GM23338 (cell line): ENCODE measurements around the gene TP73. TPM values are rescaled to one million over a fixed set of nuclear protein-coding genes. Genes with fewer than 3 reads are reported as not detected.

Experiments
- ATAC-seq: fragments of 200-7000 bp; cut with Tn5 transposase; 3 replicates; pipeline ENCODE4 v1.9.1; 2020
- DNase-seq: peaks from one replicate; pipeline ENCODE4 v3.0.0-alpha.2; 2015; ENCODE audit warnings: low spot score
- H2AFZ ChIP-seq: fragments of 200-600 bp; sonication (generic); 2 replicates; pipeline ENCODE4 v1.8.0; 2016; ENCODE audit warnings: antibody characterized with exemption, mild to moderate bottlenecking, moderate library complexity
- H3F3A ChIP-seq: fragments of 200-600 bp; sonication (generic); replicated peaks from 2 replicates; pipeline ENCODE4 v1.8.0; 2017; ENCODE audit warnings: antibody characterized with exemption, mixed run types, low read depth
- H3K27ac ChIP-seq: fragments of 200-600 bp; sonication (generic); 2 replicates; pipeline ENCODE4 v1.6.1; 2016; ENCODE audit warnings: low read depth
- H3K27me3 ChIP-seq: fragments of 200-600 bp; sonication (generic); 2 replicates; pipeline ENCODE4 v1.8.0; 2016; ENCODE audit warnings: mild to moderate bottlenecking, mixed run types, moderate library complexity; ENCODE audit not compliant: insufficient read depth
- H3K36me3 ChIP-seq: fragments of 200-600 bp; sonication (generic); 2 replicates; pipeline ENCODE4 v1.8.0; 2016; ENCODE audit warnings: mild to moderate bottlenecking; ENCODE audit not compliant: insufficient read depth
- H3K4me1 ChIP-seq: fragments of 200-600 bp; sonication (generic); 2 replicates; pipeline ENCODE4 v1.8.0; 2016; ENCODE audit warnings: mild to moderate bottlenecking, moderate library complexity; ENCODE audit not compliant: insufficient read depth
- H3K4me2 ChIP-seq: fragments of 200-600 bp; sonication (generic); 2 replicates; pipeline ENCODE4 v1.7.1; 2017; ENCODE audit warnings: mixed run types
- H3K4me3 ChIP-seq: fragments of 200-600 bp; sonication (generic); 2 replicates; pipeline ENCODE4 v1.6.1; 2016; ENCODE audit warnings: mixed run types
- H3K79me2 ChIP-seq: fragments of 200-600 bp; sonication (generic); replicated peaks from 2 replicates; pipeline ENCODE4 v1.8.0; 2017; ENCODE audit warnings: mild to moderate bottlenecking; ENCODE audit not compliant: insufficient read depth
- H3K9me2 ChIP-seq: fragments of 200-600 bp; sonication (generic); 2 replicates; pipeline ENCODE4 v1.8.0; 2017; ENCODE audit not compliant: insufficient read depth
- H4K20me1 ChIP-seq: fragments of 200-600 bp; sonication (generic); replicated peaks from 2 replicates; pipeline ENCODE4 v1.8.0; 2017; ENCODE audit warnings: mild to moderate bottlenecking; ENCODE audit not compliant: insufficient read depth
- H3K27ac Mint-ChIP-seq: 2 replicates; pipeline ENCODE4 v1.8.0; 2020; ENCODE audit warnings: inconsistent platforms, mild to moderate bottlenecking, moderate library complexity, mixed read lengths
- H3K27me3 Mint-ChIP-seq: 3 replicates; pipeline ENCODE4 v1.8.0; 2022; ENCODE audit warnings: low read depth, mild to moderate bottlenecking, moderate library complexity, mixed read lengths, inconsistent platforms; ENCODE audit not compliant: insufficient read depth, poor library complexity
- H3K36me3 Mint-ChIP-seq: 3 replicates; pipeline ENCODE4 v1.8.0; 2021; ENCODE audit warnings: low read depth, mild to moderate bottlenecking, inconsistent platforms, moderate library complexity, mixed read lengths
- H3K4me1 Mint-ChIP-seq: 3 replicates; pipeline ENCODE4 v1.8.0; 2020; ENCODE audit warnings: mild to moderate bottlenecking, inconsistent platforms, mixed read lengths
- H3K4me3 Mint-ChIP-seq: 3 replicates; pipeline ENCODE4 v1.8.0; 2021; ENCODE audit warnings: moderate library complexity, mild to moderate bottlenecking, inconsistent platforms, mixed read lengths
- H3K9me3 Mint-ChIP-seq: 3 replicates; pipeline ENCODE4 v1.8.0; 2020; ENCODE audit warnings: moderate library complexity, mild to moderate bottlenecking, inconsistent platforms, mixed read lengths
- CREB1 ChIP-seq: fragments of 250-450 bp; sonication (Bioruptor Pico); IDR thresholded peaks from 2 replicates; pipeline ENCODE4 v1.5.0; 2020; ENCODE audit warnings: low read depth, mild to moderate bottlenecking, moderate library complexity
- EZH2 ChIP-seq: fragments of 200-600 bp; sonication (generic); IDR thresholded peaks from one replicate; pipeline ENCODE4 v1.8.0; 2017; ENCODE audit warnings: antibody characterized with exemption, mild to moderate bottlenecking, low read depth; ENCODE audit not compliant: unreplicated experiment
- EZH2phosphoT487 ChIP-seq: fragments of 200-600 bp; sonication (generic); IDR thresholded peaks from one replicate; pipeline ENCODE4 v1.8.1; 2018; ENCODE audit warnings: antibody characterized with exemption; ENCODE audit not compliant: unreplicated experiment
- JUNB ChIP-seq: IDR thresholded peaks from one replicate; pipeline ENCODE4 v1.6.1; 2016; ENCODE audit warnings: antibody characterized with exemption; ENCODE audit not compliant: unreplicated experiment
- NANOG ChIP-seq: IDR thresholded peaks from 2 replicates; pipeline ENCODE4 v1.6.1; 2016; ENCODE audit warnings: antibody characterized with exemption, borderline replicate concordance
- POLR2AphosphoS5 ChIP-seq: IDR thresholded peaks from 2 replicates; pipeline ENCODE4 v1.6.1; 2016; ENCODE audit warnings: antibody characterized with exemption, low read depth
- STAT1 ChIP-seq: IDR thresholded peaks from one replicate; pipeline ENCODE4 v1.6.1; 2016; ENCODE audit warnings: antibody characterized with exemption; ENCODE audit not compliant: unreplicated experiment
- ZNF114 ChIP-seq: fragments of 250-450 bp; sonication (Bioruptor Pico); IDR thresholded peaks from 2 replicates; pipeline ENCODE4 v1.5.0; 2020; ENCODE audit warnings: mild to moderate bottlenecking, moderate library complexity
- ZNF331 ChIP-seq: fragments of 250-450 bp; sonication (Bioruptor Pico); IDR thresholded peaks from 2 replicates; pipeline ENCODE4 v1.5.0; 2020; ENCODE audit warnings: low read depth, mild to moderate bottlenecking, moderate library complexity
- polyA plus RNA-seq: library from polyadenylated mRNA; unstranded; fragments of >200 nt; fragmentation: Nextera tagmentation; extraction: Ambion mirVana; gene quantifications from 2 replicates; pipeline ENCODE4 v1.2.1, GENCODE V29; 2016
- total RNA-seq: library from RNA; depleted of rRNA; stranded (reverse); fragments of >200 nt; shearing (Covaris generic); gene quantifications from 2 replicates; pipeline ENCODE4 v1.2.3, GENCODE V29; 2014
- TF ChIP-seq, protein P1 (sequence below): IDR thresholded peaks from one replicate; pipeline ENCODE4 v1.6.1; 2018; ENCODE audit warnings: antibody characterized with exemption; ENCODE audit not compliant: unreplicated experiment
- TF ChIP-seq, protein P2 (sequence below): IDR thresholded peaks from 2 replicates; pipeline ENCODE4 v1.6.1; 2016; ENCODE audit warnings: antibody characterized with exemption
- TF ChIP-seq, protein P3 (sequence below): fragments of 250-450 bp; sonication (Bioruptor Pico); IDR thresholded peaks from 2 replicates; pipeline ENCODE4 v1.5.0; 2020; ENCODE audit warnings: mild to moderate bottlenecking, moderate library complexity
- TF ChIP-seq, protein P4 (sequence below), 2 experiments: fragments of 200-600 bp in 1 of 2; sonication (generic) in 1 of 2; conservative IDR thresholded peaks; 2 replicates each; pipeline versions ENCODE4 v1.5.1 to v1.6.1; 2016 to 2017; ENCODE audit warnings: antibody characterized with exemption in 2 of 2, low read depth in 2 of 2, mild to moderate bottlenecking in 2 of 2, moderate library complexity in 1 of 2

The TP73 gene
- total and polyA plus RNA-seq, 2 experiments from 2014 or later: 1.4 to 3.4 TPM

DNA sequence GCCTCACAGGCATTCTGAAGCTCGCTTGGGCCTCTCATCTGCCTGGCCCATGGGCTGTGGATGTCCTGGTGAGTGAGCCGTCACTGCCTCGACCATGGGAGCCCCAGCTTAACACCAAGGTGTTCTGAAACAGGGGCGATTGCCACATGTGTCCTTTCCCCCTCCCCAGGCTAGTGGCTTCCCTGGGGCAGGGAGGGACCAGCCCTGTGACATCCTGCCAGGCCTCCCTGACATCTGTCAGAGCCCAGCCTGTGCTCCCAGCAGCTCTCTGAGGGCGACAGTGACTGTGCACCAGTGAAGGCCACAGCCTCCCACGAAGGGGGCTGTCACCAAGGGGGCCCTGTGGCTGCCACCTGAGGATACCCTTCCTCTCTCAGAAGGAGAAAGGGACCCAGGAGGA lies 64.0 kb downstream of the TP73 start:
- Histone ChIP-seq H3K9me2 (no peaks in the 10 kb centered on the region), H3K4me1 (no peaks in the 10 kb centered on the region), H3F3A (no peaks in the 10 kb centered on the region), H2AFZ (no peak overlapping the region), H3K27ac (no peak overlapping the region), H4K20me1 (no peaks in the 10 kb centered on the region), H3K4me2 (no peak overlapping the region), H3K27me3 (no peaks in the 10 kb centered on the region), H3K79me2 (no peaks in the 10 kb centered on the region), H3K36me3 (no peaks in the 10 kb centered on the region), H3K4me3 (no peak overlapping the region)
- ATAC-seq (no peak), DNase-seq (no peak)
- no peaks in the 10 kb centered on the region for H3K36me3 Mint-ChIP-seq
- TF ChIP-seq, protein P1, sequence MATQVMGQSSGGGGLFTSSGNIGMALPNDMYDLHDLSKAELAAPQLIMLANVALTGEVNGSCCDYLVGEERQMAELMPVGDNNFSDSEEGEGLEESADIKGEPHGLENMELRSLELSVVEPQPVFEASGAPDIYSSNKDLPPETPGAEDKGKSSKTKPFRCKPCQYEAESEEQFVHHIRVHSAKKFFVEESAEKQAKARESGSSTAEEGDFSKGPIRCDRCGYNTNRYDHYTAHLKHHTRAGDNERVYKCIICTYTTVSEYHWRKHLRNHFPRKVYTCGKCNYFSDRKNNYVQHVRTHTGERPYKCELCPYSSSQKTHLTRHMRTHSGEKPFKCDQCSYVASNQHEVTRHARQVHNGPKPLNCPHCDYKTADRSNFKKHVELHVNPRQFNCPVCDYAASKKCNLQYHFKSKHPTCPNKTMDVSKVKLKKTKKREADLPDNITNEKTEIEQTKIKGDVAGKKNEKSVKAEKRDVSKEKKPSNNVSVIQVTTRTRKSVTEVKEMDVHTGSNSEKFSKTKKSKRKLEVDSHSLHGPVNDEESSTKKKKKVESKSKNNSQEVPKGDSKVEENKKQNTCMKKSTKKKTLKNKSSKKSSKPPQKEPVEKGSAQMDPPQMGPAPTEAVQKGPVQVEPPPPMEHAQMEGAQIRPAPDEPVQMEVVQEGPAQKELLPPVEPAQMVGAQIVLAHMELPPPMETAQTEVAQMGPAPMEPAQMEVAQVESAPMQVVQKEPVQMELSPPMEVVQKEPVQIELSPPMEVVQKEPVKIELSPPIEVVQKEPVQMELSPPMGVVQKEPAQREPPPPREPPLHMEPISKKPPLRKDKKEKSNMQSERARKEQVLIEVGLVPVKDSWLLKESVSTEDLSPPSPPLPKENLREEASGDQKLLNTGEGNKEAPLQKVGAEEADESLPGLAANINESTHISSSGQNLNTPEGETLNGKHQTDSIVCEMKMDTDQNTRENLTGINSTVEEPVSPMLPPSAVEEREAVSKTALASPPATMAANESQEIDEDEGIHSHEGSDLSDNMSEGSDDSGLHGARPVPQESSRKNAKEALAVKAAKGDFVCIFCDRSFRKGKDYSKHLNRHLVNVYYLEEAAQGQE: no peak
- TF ChIP-seq NANOG (no peak), EZH2phosphoT487 (no peak), CREB1 (CRISPR knock-in tag) (no peak), JUNB (no peak), STAT1 (no peak), ZNF331 (CRISPR knock-in tag) (no peak), ZNF114 (CRISPR knock-in tag) (no peak), POLR2AphosphoS5 (no peak), EZH2 (no peak)
- TF ChIP-seq, protein P2, sequence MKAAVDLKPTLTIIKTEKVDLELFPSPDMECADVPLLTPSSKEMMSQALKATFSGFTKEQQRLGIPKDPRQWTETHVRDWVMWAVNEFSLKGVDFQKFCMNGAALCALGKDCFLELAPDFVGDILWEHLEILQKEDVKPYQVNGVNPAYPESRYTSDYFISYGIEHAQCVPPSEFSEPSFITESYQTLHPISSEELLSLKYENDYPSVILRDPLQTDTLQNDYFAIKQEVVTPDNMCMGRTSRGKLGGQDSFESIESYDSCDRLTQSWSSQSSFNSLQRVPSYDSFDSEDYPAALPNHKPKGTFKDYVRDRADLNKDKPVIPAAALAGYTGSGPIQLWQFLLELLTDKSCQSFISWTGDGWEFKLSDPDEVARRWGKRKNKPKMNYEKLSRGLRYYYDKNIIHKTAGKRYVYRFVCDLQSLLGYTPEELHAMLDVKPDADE: no peak
- TF ChIP-seq, protein P3, sequence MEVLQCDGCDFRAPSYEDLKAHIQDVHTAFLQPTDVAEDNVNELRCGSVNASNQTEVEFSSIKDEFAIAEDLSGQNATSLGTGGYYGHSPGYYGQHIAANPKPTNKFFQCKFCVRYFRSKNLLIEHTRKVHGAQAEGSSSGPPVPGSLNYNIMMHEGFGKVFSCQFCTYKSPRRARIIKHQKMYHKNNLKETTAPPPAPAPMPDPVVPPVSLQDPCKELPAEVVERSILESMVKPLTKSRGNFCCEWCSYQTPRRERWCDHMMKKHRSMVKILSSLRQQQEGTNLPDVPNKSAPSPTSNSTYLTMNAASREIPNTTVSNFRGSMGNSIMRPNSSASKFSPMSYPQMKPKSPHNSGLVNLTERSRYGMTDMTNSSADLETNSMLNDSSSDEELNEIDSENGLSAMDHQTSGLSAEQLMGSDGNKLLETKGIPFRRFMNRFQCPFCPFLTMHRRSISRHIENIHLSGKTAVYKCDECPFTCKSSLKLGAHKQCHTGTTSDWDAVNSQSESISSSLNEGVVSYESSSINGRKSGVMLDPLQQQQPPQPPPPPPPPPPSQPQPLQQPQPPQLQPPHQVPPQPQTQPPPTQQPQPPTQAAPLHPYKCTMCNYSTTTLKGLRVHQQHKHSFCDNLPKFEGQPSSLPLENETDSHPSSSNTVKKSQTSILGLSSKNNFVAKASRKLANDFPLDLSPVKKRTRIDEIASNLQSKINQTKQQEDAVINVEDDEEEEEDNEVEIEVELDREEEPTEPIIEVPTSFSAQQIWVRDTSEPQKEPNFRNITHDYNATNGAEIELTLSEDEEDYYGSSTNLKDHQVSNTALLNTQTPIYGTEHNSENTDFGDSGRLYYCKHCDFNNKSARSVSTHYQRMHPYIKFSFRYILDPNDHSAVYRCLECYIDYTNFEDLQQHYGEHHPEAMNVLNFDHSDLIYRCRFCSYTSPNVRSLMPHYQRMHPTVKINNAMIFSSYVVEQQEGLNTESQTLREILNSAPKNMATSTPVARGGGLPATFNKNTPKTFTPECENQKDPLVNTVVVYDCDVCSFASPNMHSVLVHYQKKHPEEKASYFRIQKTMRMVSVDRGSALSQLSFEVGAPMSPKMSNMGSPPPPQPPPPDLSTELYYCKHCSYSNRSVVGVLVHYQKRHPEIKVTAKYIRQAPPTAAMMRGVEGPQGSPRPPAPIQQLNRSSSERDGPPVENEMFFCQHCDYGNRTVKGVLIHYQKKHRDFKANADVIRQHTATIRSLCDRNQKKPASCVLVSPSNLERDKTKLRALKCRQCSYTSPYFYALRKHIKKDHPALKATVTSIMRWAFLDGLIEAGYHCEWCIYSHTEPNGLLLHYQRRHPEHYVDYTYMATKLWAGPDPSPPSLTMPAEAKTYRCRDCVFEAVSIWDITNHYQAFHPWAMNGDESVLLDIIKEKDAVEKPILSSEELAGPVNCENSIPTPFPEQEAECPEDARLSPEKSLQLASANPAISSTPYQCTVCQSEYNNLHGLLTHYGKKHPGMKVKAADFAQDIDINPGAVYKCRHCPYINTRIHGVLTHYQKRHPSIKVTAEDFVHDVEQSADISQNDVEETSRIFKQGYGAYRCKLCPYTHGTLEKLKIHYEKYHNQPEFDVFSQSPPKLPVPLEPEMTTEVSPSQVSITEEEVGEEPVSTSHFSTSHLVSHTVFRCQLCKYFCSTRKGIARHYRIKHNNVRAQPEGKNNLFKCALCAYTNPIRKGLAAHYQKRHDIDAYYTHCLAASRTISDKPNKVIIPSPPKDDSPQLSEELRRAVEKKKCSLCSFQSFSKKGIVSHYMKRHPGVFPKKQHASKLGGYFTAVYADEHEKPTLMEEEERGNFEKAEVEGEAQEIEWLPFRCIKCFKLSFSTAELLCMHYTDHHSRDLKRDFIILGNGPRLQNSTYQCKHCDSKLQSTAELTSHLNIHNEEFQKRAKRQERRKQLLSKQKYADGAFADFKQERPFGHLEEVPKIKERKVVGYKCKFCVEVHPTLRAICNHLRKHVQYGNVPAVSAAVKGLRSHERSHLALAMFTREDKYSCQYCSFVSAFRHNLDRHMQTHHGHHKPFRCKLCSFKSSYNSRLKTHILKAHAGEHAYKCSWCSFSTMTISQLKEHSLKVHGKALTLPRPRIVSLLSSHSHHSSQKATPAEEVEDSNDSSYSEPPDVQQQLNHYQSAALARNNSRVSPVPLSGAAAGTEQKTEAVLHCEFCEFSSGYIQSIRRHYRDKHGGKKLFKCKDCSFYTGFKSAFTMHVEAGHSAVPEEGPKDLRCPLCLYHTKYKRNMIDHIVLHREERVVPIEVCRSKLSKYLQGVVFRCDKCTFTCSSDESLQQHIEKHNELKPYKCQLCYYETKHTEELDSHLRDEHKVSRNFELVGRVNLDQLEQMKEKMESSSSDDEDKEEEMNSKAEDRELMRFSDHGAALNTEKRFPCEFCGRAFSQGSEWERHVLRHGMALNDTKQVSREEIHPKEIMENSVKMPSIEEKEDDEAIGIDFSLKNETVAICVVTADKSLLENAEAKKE: no peak
- TF ChIP-seq, protein P4, sequence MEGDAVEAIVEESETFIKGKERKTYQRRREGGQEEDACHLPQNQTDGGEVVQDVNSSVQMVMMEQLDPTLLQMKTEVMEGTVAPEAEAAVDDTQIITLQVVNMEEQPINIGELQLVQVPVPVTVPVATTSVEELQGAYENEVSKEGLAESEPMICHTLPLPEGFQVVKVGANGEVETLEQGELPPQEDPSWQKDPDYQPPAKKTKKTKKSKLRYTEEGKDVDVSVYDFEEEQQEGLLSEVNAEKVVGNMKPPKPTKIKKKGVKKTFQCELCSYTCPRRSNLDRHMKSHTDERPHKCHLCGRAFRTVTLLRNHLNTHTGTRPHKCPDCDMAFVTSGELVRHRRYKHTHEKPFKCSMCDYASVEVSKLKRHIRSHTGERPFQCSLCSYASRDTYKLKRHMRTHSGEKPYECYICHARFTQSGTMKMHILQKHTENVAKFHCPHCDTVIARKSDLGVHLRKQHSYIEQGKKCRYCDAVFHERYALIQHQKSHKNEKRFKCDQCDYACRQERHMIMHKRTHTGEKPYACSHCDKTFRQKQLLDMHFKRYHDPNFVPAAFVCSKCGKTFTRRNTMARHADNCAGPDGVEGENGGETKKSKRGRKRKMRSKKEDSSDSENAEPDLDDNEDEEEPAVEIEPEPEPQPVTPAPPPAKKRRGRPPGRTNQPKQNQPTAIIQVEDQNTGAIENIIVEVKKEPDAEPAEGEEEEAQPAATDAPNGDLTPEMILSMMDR (conservative IDR thresholded peaks at IDR 0.05; ENCODE audit: low read depth in 2 of 2): no peak
- H3K9me3 Mint-ChIP-seq: no peaks in the 10 kb centered on the region
- H3K4me1 Mint-ChIP-seq: peaks cover 14% of the 10 kb centered on the region
- H3K27ac Mint-ChIP-seq: no peak overlapping the region
- H3K4me3 Mint-ChIP-seq: no peak overlapping the region
- H3K27me3 Mint-ChIP-seq: peaks cover 14% of the 10 kb centered on the region
